Measurements from ENCODE around the gene CD2AP.
"Not testable (repeated sequence)": the region's sequence is repeated elsewhere in the genome, so short reads cannot be mapped to it uniquely, and the experiment has no call there.

The CD2AP gene

DNA sequence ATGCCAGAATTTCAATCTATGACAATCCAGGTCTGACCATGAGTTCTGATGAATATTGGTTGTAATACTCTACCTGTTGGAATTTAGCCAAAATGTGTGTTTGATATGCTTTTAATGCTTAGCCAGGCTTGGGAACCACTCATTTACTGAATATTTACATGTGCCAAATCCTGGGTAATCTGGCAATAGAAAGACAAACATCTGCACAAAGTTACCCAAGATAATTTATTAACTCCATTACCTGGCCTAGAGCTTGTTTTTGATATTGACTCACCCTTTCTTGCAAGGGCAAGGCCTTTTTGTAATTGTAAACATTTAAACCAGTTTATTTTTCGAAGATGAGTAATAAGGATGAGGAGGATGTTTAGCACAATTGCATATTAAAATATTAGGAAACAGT is 13.5 kb upstream of the CD2AP start:
- no peak for DNase-seq (ENCODE audit: low read depth)

DNA sequence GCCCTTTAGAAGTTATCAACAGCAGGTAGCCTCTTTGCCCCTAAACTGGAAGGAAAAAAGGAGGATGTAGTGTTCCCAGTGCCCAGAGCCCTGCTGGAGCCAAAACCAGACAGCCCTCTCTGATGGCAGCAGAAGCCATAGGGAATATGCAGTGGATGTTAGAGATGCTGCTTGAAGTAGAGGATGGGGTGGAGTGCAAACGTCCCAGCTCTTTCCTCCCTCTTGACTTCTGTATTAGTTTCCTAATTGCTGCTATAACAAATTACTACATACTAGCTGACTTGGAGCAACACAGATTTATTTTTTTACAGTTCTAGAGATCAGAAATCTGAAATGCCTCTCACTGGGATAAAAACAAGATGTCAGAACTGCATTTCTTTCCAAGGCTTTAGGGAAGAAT is 12.5 kb upstream of the CD2AP start:
- no peak for DNase-seq (ENCODE audit: low read depth)

DNA sequence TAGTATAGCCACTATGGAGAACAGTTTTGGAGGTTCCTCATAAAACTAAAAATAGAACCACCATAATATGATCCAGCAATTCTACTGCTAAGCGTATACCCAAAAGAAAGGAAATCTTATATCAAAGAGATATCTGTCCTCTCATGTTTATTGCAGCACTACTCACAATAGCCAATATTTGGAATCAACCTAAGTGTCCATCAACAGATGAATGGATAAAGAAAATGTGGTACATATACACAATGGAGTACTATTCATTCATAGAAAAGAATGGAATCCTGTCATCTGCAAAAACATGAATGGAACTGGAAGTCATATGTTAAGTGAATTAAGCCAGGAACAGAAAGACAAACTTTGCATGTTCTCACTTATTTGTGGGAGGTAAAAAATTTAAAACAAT is 5.7 kb upstream of the CD2AP start:
- no peak for DNase-seq (ENCODE audit: low read depth)

DNA sequence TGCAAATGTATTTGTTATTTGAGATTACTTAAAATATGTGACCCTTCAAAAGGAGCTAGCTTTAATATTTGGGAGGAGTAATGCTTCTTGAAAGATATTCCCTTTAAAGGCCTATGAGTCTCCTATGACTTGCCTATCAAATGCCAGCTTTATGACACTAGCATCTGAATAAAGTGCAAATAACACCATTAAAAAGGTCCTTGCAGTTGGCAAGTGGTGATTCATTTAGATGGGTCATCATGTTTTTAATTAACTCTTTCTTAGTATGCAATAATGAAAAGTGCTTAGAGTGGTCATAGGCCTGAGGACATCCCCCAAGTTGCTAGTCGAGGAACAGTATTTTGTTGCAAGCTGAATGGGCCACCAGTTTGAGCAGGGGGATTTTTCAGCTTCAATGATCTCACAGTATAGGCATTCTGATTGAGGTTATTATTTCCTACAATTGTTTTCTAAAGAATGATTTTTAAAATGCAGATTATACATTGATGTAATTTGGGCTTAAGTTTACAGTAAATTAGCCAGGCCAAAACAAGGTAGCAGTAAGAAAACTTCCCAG is 3.7 kb upstream of the CD2AP start:
- DNase-seq (ENCODE audit: low read depth): no peak

- no peak for DNase-seq (ENCODE audit: low read depth)
Observed at GRCh38 chr6:47475319-47475816, 2.2 kb upstream of the CD2AP start.

DNA sequence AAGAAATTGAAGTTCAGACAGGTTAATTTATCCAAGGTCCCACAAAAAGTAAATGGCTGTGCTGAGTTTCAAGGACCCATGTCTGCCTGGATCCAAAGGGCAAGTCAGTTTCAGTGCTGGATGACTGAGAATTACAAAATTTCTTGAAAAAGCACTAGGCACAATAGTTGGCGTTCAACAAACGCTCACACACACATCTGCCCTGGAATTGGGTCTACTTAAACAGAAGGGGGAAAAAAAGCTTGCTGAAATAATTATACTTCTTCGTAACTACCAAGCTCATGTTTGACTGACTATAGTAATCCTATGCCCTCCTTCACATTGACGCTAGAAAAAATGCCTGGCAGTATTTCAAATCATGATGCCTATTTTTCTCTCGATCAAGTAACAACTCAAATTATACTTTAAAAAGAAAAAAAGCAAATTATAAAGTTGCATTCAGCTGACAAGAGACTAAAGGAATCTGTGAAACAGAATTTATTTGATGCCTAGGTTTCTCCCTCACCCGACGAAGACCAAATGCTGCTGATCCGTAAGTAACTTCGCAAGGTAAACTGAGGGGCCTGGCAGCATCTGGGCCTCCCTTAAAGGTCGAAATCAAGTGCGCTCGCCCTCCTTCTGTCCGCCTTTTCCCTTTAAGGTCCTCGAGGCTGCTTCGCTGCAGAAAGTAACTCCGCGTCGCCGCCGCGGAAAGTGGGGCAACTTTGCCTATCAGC is 650 bp upstream of the CD2AP start:
- no peak for DNase-seq (ENCODE audit: low read depth)

DNA sequence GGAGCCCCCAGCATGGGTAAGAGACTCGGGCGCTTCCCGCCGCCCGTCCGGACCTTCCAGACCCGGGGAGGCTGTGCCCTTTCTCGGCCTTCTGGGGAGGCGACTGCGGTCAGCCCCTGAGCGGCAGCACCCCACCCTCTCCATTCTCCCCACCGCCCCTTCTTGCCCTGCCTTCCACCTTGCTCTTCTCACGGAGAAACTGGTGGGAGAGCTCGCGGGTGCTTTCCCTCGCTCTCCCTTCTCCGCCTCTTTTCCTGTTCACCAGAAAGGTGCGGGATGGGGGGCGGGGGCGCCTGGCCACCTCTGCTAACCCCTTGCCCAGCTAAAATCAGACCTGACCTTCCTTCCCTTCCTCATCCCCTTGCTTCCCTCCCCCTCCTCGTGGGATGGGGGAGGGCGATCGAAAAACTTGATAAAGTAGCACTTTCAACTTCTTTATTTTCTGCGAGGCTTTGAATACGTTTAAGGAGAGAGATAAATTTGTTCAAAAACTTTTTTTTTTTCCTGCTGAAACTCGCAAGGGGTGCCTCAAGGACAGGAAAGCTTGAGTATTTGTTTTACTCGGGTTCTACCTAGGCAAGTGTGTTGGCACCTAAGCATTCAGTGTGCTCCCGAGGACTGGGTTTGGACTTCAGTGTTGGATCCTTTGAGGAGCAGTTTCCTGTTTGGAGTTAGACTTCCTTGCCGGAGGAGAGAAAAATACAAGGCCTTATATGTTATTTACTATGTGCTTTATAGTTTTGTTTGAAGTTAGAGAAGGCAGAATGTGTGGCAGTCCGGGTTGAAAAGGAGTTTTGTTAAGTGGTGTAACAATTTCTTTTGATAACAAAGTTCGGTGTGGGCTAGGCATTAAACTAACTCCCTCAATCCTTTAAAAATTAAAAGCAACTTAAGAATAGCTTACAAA is 897 bp downstream of the CD2AP start:
- DNase-seq (ENCODE audit: low read depth): no peak

GRCh38 chr6:47479140-47479508 is 1.5 kb downstream of the CD2AP start:
- DNase-seq (ENCODE audit: low read depth): no peak

DNA sequence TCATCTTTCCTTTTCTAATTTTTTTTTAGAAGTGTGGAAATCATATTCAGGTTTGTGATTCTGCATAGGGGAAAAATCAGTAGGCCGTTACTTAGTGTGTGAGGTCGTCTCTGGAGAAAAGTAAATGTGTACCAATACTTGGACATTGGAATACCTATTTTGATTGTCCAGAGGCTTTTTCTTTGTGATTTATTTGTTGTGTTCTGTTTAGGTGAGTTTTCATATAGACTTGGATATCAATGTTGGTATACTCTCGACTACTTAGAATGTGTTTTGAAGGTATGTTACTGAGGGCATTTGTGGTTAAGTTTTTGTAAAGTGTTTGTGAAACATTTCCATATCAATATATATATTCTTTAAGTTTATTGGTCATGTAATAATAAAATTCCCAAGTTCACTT is 2.3 kb downstream of the CD2AP start:
- no peak for DNase-seq (ENCODE audit: low read depth)

DNA sequence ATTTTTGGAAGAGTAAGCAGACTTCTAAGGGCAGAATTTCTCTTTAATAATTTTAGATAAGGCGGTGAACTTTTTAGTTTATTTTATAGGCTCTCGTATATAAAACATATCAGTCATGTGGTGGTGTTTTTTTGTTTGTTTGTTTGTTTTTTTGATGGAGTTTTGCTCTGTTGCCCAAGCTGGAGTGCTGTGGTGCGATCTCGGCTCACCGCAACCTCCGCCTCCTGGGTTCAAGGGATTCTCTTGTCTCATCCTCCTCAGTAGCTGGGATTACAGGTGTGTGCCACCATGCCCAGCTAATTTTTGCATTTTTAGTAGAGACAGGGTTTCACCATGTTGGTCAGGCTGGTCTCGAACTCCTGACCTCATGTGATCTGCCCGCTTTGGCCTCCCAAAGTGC is 3.6 kb downstream of the CD2AP start:
- DNase-seq (ENCODE audit: low read depth): not testable (repeated sequence)

DNA sequence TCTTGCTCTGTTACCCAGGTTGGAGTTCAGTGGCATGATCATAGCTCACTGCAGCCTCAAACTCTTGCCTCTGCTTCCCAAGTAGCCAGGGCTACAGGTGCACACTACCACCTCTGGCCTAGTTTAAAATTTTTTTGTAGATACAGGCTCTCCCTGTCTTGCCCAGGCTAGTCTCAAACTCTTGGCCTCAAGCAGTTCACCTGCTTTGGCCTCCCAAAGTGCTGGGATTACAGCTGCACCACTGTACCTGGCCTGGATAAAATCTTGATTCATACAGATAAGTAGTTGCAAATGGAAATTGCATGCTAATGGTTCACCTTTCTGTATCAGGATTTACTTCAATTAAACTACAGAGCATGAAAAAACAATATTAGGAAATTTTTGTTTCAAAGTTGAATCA is 4.2 kb downstream of the CD2AP start:
- DNase-seq (ENCODE audit: low read depth): no peak

- DNase-seq (ENCODE audit: low read depth): no peak
Observed at GRCh38 chr6:47483516-47483852, 5.9 kb downstream of the CD2AP start.

DNA sequence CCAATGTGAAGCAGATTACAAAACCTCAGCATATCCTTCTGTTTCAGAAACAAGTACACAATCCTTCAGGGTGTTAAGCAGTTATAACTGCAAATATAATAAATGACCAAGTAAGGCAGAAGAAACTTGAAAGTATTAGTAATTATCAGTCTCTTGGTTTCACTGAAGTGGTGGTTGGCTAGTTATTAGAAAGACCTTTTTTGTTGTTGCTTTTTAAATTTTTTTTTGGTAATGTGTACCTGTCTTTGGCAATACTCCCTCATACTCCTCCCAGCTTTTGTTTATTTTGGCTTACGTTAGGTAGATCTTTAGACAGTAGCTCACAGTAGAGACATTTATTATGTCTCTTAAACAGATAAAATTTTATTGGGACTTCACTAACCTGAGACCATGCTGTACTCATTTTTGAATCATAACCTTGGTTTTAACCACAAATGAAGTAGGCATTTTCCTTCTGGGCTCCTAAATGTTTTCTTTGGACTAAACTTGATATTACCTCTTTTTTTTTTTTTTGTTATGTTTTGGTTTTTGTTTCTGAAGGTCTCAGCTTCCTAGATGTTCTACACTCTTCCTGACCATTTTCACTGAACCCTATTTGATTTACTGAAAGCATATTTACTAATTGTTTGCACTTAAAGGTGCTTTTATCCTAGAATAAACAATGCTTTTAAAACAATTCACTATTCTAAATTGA is 6.4 kb downstream of the CD2AP start:
- DNase-seq (ENCODE audit: low read depth): no peak

DNA sequence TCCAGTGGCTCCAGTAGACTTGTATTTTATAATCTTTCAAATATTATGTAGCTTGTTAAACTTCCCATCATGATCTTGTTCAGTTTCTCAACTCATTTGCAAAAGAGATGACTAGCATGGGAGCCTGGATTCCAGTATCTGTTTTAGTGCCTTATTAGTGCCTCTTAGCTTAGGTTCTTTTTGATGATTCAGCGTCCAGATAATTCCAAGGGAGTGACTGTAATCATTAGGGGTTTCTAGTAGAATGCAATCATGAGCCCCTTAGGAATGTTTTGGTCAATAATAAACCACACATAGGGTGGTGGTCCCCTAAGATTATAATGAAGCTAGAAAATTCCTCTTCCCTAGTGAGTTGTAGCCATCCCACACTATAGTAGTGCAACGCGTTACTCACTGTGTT is 7.0 kb downstream of the CD2AP start:
- DNase-seq (ENCODE audit: low read depth): no peak

GRCh38 chr6:47485083-47485482 is 7.5 kb downstream of the CD2AP start:
- no peak for DNase-seq (ENCODE audit: low read depth)

- no peak for DNase-seq (ENCODE audit: low read depth)
Observed at GRCh38 chr6:47485491-47486135, 8.0 kb downstream of the CD2AP start.

- DNase-seq (ENCODE audit: low read depth): no peak
Observed at GRCh38 chr6:47489995-47490394, 12.4 kb downstream of the CD2AP start.

GRCh38 chr6:47490676-47491075 is 13.1 kb downstream of the CD2AP start:
- DNase-seq (ENCODE audit: low read depth): no peak

DNA sequence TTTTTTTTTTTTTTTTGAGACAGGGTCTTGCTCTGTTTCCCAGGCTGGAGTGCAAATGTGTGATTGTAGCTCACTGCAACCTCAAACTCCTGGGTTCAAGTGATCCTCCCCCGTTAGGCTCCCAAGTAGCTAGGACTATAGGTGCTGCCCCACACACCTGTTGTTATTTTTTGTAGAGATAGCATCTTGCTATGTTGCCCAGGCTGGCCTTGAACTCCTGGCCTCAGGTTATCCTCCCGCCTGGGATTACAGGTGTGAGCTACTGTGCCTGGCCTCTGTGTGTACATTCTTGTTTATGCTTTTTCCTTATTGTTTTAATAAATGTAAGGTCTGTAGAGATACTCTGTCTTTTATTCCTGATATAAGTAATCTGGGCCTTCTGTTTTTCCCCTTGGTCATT is 14.8 kb downstream of the CD2AP start:
- DNase-seq (ENCODE audit: low read depth): no peak

GRCh38 chr6:47495207-47495606 is 17.6 kb downstream of the CD2AP start:
- no peak for DNase-seq (ENCODE audit: low read depth)

DNA sequence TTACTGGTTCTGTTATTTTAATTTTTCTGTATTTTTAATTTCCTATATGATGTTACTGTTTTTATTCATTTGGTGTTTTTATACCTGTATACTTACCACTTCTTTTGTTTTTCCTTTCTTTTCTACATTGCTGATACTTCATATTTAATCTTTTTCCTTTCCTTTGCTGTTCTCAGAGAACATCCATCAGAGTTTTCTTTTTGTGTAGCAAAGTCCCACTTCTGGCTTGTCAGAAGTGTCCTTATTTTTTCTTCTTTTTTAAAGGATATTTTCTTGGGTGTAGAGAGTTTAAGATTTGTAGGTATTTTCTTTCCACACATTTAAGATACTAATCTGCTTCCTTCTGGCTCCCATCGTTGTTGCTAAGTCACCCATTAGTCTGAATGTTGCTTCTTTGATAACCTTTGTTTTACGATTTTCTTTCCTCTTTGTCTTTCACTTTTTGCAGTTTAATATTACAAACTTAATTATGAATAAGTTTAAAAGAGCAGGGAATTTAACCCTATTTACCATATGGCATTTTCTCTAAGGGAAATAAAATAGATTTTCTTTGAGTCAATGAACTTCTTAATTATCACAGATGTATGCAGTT is 18.5 kb downstream of the CD2AP start:
- DNase-seq (ENCODE audit: low read depth): no peak

All from T follicular helper cell (primary cell).